Endodermal cell (in vitro differentiated cells): ENCODE measurements around the gene SEZ6L. TPM values are rescaled to one million over a fixed set of nuclear protein-coding genes. Genes with fewer than 3 reads are reported as not detected.

Experiments
- DNase-seq: peaks from one replicate; pipeline ENCODE4 v3.0.0-alpha.2; 2017
- H3K27ac ChIP-seq: 2 replicates; pipeline ENCODE4 v1.5.1; 2013; ENCODE audit warnings: mild to moderate bottlenecking, low read depth, low read length, moderate library complexity
- H3K27me3 ChIP-seq: 2 replicates; pipeline ENCODE4 v1.6.1; 2013; ENCODE audit warnings: mild to moderate bottlenecking, low read length, moderate library complexity; ENCODE audit not compliant: insufficient read depth, control insufficient read depth, poor library complexity, severe bottlenecking
- H3K36me3 ChIP-seq: 2 replicates; pipeline ENCODE4 v1.7.0; 2013; ENCODE audit warnings: mild to moderate bottlenecking, low read length, moderate library complexity; ENCODE audit not compliant: control insufficient read depth, insufficient read depth
- H3K4me1 ChIP-seq: one replicate; pipeline ENCODE4 v1.7.0; 2013; ENCODE audit warnings: low read length; ENCODE audit not compliant: control insufficient read depth, insufficient read depth
- H3K4me3 ChIP-seq: 2 replicates; pipeline ENCODE4 v1.5.1; 2013; ENCODE audit warnings: mild to moderate bottlenecking, low read length, moderate library complexity
- H3K9ac ChIP-seq: 2 replicates; pipeline ENCODE4 v1.6.1; 2013; ENCODE audit warnings: mild to moderate bottlenecking, low read length, moderate library complexity; ENCODE audit not compliant: poor library complexity, severe bottlenecking; ENCODE audit errors: extremely low read depth
- H3K9me3 ChIP-seq: 2 replicates; pipeline ENCODE4 v1.6.1; 2013; ENCODE audit warnings: mild to moderate bottlenecking, low read length, moderate library complexity; ENCODE audit not compliant: control insufficient read depth
- H3K27ac Mint-ChIP-seq: 2 replicates; pipeline ENCODE4 v1.8.0; 2020; ENCODE audit warnings: mixed read lengths
- H3K27me3 Mint-ChIP-seq: 2 replicates; pipeline ENCODE4 v1.8.0; 2021; ENCODE audit warnings: mild to moderate bottlenecking, mixed read lengths; ENCODE audit not compliant: insufficient read depth
- H3K36me3 Mint-ChIP-seq: 2 replicates; pipeline ENCODE4 v1.8.0; 2020; ENCODE audit warnings: low read depth, mixed read lengths
- H3K4me1 Mint-ChIP-seq: 2 replicates; pipeline ENCODE4 v1.8.0; 2020; ENCODE audit warnings: mixed read lengths
- H3K4me3 Mint-ChIP-seq: 2 replicates; pipeline ENCODE4 v1.8.0; 2020; ENCODE audit warnings: mild to moderate bottlenecking, moderate library complexity, mixed read lengths
- H3K9me3 Mint-ChIP-seq: 2 replicates; pipeline ENCODE4 v1.8.0; 2020; ENCODE audit warnings: mild to moderate bottlenecking, mixed read lengths
- WGBS, 2 experiments: methylation state at CpG; one replicate each; pipeline versions ENCODE4 v1.1.5 to v1.1.7; 2013; ENCODE audit warnings: missing lambda C conversion rate in 2 of 2, mixed read lengths in 1 of 2; ENCODE audit not compliant: insufficient coverage in 1 of 2, insufficient read length in 1 of 2; 5-methylcytosine and 5-hydroxymethylcytosine counted together
- total RNA-seq, 2 donors: library from RNA; stranded (reverse); fragmentation: NEBNext Ultra II Directional in 1 of 2; extraction: Animal tissue kit (Norgen Biotek cat#: 25700) in 1 of 2; gene quantifications; 2 replicates in 1 of 2; 3 replicates in 1 of 2; pipeline ENCODE4 v1.2.1, GENCODE V29; 2021
- TF ChIP-seq, protein P1 (sequence below): fragments of 200-600 bp; sonication (generic); conservative IDR thresholded peaks from 2 replicates; pipeline ENCODE4 v1.5.0; 2021; ENCODE audit warnings: antibody characterized with exemption, mild to moderate bottlenecking

The SEZ6L gene
- total RNA-seq, 2 donors from 2014 or later = 32.1 to 39.4 TPM

DNA sequence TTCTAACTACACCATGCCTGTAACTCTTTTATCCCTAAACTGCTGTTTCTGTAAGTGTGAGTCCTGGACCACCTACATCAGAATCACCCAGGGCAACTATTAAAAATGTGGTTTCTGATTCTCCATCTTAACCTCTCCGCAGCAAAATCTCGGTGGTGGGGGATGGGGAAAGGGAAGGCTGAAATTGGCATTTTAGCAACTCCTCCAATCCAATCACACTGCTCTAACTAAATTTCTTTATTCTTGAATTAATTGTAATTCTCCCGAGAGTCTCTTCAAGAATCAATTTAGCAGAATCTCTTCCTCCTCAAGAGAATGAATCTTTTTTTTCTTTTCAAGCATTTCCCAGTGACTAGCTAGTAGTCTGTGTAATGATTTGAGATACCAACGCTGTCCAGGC is 36.2 kb downstream of the SEZ6L start:
- Histone ChIP-seq H3K27me3 (no peaks in the 10 kb centered on the region), H3K36me3 (no peaks in the 10 kb centered on the region), H3K27ac (no peak overlapping the region), H3K4me1 (no peaks in the 10 kb centered on the region), H3K4me3 (no peak overlapping the region), H3K9me3 (no peaks in the 10 kb centered on the region), H3K9ac (no peak overlapping the region)
- no peaks in the 10 kb centered on the region for H3K9me3 Mint-ChIP-seq
- no peaks in the 10 kb centered on the region for H3K36me3 Mint-ChIP-seq
- WGBS, 2 experiments = 90 to 100% methylated on average over 1 to 2 of the region's 4 CpGs
- no peak overlapping the region for H3K4me3 Mint-ChIP-seq
- TF ChIP-seq, protein P1, sequence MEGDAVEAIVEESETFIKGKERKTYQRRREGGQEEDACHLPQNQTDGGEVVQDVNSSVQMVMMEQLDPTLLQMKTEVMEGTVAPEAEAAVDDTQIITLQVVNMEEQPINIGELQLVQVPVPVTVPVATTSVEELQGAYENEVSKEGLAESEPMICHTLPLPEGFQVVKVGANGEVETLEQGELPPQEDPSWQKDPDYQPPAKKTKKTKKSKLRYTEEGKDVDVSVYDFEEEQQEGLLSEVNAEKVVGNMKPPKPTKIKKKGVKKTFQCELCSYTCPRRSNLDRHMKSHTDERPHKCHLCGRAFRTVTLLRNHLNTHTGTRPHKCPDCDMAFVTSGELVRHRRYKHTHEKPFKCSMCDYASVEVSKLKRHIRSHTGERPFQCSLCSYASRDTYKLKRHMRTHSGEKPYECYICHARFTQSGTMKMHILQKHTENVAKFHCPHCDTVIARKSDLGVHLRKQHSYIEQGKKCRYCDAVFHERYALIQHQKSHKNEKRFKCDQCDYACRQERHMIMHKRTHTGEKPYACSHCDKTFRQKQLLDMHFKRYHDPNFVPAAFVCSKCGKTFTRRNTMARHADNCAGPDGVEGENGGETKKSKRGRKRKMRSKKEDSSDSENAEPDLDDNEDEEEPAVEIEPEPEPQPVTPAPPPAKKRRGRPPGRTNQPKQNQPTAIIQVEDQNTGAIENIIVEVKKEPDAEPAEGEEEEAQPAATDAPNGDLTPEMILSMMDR = no peak
- no peaks in the 10 kb centered on the region for H3K4me1 Mint-ChIP-seq
- DNase-seq = no peak
- H3K27ac Mint-ChIP-seq = no peak overlapping the region
- peaks cover 10% of the 10 kb centered on the region for H3K27me3 Mint-ChIP-seq

DNA sequence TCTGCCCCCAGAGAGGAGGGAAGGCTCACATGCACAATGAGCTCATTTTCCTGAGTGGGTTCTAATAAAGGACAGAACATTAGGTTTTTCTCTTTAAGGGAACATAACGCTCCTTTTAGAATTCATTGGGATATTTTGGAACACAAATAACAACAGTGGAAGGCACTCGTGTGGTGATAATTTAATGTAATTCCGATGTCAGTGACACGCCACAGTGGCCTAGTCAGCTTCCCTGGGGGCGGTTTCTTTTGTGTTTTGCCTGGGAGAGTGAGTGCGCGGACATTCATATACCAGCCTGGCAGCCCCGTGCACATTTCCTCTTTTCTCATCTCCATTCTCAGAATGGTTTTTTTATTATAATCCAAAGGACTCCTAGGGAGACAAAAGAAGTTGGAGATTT is 41.1 kb downstream of the SEZ6L start:
- WGBS, 2 experiments = 63 to 88% methylated on average over 2 to 8 of the region's 8 CpGs
- Histone ChIP-seq H3K9me3 (no peaks in the 10 kb centered on the region), H3K9ac (no peak overlapping the region), H3K36me3 (no peaks in the 10 kb centered on the region), H3K27me3 (no peaks in the 10 kb centered on the region), H3K4me3 (no peak overlapping the region), H3K4me1 (no peaks in the 10 kb centered on the region), H3K27ac (no peak overlapping the region)
- Mint-ChIP-seq H3K9me3 (no peaks in the 10 kb centered on the region), H3K36me3 (no peaks in the 10 kb centered on the region), H3K27me3 (no peaks in the 10 kb centered on the region), H3K27ac (no peak overlapping the region), H3K4me3 (no peak overlapping the region), H3K4me1 (peaks cover 3% of the 10 kb centered on the region)
- TF ChIP-seq, protein P1 = no peak
- DNase-seq = no peak

DNA sequence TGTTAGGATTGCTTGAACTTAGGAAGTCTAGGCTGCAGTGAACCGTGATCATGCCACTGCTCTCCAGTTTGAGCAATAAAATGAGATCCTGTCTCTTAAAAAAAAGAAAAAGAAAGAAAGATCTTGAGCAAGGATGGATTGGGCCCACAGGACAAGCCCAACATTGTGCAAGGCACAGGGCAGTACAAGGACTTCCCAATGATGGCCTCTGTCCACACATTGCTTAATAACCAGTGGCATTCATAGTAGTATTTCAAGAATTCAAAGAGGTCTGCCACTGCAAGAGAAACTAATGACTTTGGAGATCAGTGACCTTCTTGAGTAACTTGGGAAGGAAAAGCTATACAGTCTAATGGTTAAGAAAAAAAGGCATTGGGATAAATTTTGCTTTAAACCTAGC is 44.6 kb downstream of the SEZ6L start:
- DNase-seq = no peak
- no peaks in the 10 kb centered on the region for H3K36me3 ChIP-seq
- H3K4me3 ChIP-seq = no peak overlapping the region
- Mint-ChIP-seq H3K36me3 (no peaks in the 10 kb centered on the region), H3K27ac (no peak overlapping the region), H3K4me1 (peaks cover 3% of the 10 kb centered on the region), H3K9me3 (no peaks in the 10 kb centered on the region), H3K4me3 (no peak overlapping the region), H3K27me3 (peaks cover 2% of the 10 kb centered on the region)
- WGBS, 2 experiments = 90 to 100% methylated on average over 1 of the region's 1 CpG
- H3K9me3 ChIP-seq = no peaks in the 10 kb centered on the region
- TF ChIP-seq, protein P1 = no peak
- no peak overlapping the region for H3K9ac ChIP-seq
- no peaks in the 10 kb centered on the region for H3K27me3 ChIP-seq
- no peaks in the 10 kb centered on the region for H3K4me1 ChIP-seq
- no peak overlapping the region for H3K27ac ChIP-seq
